ENCODE measurements around the gene BAIAP2L2. TPM values are rescaled to one million over a fixed set of nuclear protein-coding genes. Genes with fewer than 3 reads are reported as not detected.

Gene BAIAP2L2
- total and polyA plus RNA-seq, 10 of the 15 experiments (the other 5 are each of a cell fraction or from before 2014, with no cell fraction given) = 0.08 to 0.38 (median 0.14) TPM; not detected in 6

DNA sequence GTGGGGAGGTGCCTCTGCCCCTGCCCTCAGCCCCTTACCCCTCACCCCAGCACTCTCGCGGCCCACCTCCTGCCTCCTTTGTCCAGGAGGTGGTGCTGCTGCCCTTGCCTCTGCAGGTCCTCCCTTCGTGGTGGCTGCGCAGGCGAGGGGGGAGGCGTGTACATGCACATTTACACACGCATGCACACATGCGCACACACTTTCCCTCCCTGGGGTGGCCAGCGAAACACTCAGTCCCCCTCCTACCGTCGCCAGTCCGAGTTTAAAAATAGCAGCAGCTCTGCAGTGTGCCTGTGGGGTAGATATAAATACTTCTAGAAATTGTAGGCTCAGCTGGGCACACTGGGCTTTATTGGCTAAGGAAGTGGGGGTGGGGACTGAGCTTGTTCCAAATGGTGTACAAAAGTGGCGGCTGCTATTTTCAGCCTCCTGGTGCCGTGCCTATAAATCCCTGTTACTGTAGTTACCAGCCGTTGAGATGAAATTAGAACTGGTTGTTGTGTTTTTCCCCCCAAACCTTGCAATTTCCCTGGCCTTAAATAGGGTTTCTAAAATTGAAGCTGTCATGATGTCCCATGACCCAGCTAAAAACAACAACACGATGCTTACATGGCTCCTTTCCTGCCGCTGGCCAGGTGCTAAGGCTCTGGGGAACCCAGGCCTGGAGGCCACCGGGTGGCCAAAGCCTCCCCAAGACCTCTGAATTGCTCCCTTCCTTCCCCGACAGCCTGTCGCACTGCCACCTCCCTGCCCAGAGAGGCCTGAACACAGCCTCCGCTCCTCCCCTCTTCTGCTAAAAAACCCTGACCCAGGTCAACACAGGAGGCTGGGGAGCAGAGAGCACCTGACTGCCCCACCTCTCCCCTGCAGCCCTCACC lies 40.9 kb downstream of the BAIAP2L2 start:
- in situ Hi-C loops (cut with MboI) = no loop called here
- FAIRE-seq = no peak
- no peaks in the 10 kb centered on the region for H3K9me3 ChIP-seq (replicated peaks; ENCODE audit: control insufficient read depth, insufficient read depth, low read length)
- H3K36me3 ChIP-seq (ENCODE audit: control insufficient read depth in 2 of 2, insufficient read depth in 2 of 2, low read length in 1 of 2) = no peaks in the 10 kb centered on the region; a peak in 3 of 4 replicates
- TF ChIP-seq NR2C2 (IDR thresholded peaks at IDR 0.05; ENCODE audit: borderline replicate concordance, control insufficient read depth, insufficient read length, low read depth) (no peak), NBN (IDR thresholded peaks at IDR 0.05) (no peak), RAD21 (IDR thresholded peaks at IDR 0.05; ENCODE audit: insufficient read depth, low read depth, low read length) (peak; percentile 64), ZNF622 (IDR thresholded peaks at IDR 0.05) (no peak), SMAD1 (IDR thresholded peaks at IDR 0.05; ENCODE audit: low read depth, partially characterized antibody) (no peak), BCL3 (IDR thresholded peaks at IDR 0.05; ENCODE audit: borderline replicate concordance, insufficient read depth, low read depth, low read length, poor library complexity, severe bottlenecking) (peak; percentile 53), RB1 (IDR thresholded peaks at IDR 0.05; ENCODE audit: borderline replicate concordance) (no peak), IRF4 (IDR thresholded peaks at IDR 0.05; ENCODE audit: low read depth, low read length) (no peak), CBX5 (IDR thresholded peaks at IDR 0.05; ENCODE audit: low read depth) (no peak), SIN3A (IDR thresholded peaks at IDR 0.05; ENCODE audit: low read depth, low read length) (no peak)
- TF ChIP-seq, protein P1, sequence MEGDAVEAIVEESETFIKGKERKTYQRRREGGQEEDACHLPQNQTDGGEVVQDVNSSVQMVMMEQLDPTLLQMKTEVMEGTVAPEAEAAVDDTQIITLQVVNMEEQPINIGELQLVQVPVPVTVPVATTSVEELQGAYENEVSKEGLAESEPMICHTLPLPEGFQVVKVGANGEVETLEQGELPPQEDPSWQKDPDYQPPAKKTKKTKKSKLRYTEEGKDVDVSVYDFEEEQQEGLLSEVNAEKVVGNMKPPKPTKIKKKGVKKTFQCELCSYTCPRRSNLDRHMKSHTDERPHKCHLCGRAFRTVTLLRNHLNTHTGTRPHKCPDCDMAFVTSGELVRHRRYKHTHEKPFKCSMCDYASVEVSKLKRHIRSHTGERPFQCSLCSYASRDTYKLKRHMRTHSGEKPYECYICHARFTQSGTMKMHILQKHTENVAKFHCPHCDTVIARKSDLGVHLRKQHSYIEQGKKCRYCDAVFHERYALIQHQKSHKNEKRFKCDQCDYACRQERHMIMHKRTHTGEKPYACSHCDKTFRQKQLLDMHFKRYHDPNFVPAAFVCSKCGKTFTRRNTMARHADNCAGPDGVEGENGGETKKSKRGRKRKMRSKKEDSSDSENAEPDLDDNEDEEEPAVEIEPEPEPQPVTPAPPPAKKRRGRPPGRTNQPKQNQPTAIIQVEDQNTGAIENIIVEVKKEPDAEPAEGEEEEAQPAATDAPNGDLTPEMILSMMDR (IDR thresholded peaks at IDR 0.05 in 2 of 3, conservative IDR thresholded peaks at IDR 0.05 in 1 of 3; ENCODE audit: control insufficient read depth in 2 of 3, extremely low read depth in 1 of 3, insufficient read depth in 1 of 3, low read depth in 3 of 3, low read length in 3 of 3) = peak in 2 of 3 experiments; percentile 14 to 27; a peak in 2 of 6 replicates
- BruUV-seq (replicated peaks) = no TSS peak
- H3K27me3 ChIP-seq (replicated peaks in 1 of 2; ENCODE audit: control insufficient read depth in 2 of 2, insufficient read depth in 2 of 2, low read length in 1 of 2) = no peaks in the 10 kb centered on the region
- SMC1A ChIA-PET (ENCODE audit: uncharacterized antibody, unreplicated experiment) = no interaction called here
- no peak for ATAC-seq
- H3K27ac ChIP-seq (ENCODE audit: control insufficient read depth, insufficient read depth) = no peak overlapping the region
- 87% methylated on average over 21 of the region's 21 CpGs for WGBS (ENCODE audit: insufficient coverage, insufficient replicate concordance, low lambda C conversion rate, missing lambda C conversion rate)
- DNase-seq (ENCODE audit: low read depth, low spot score) = no peak
- no peaks in the 10 kb centered on the region for H3K4me1 ChIP-seq (ENCODE audit: control insufficient read depth, insufficient read depth, low read length)
- no peak overlapping the region for H3K9ac ChIP-seq (ENCODE audit: control insufficient read depth, insufficient read depth, low read length)
- POLR2A ChIA-PET = interaction anchor here (0.5 kb wide), 1 partner anchor 187 kb away, joined by 3 read pairs; no protein-coding TSS in a partner anchor
- H3K4me2 ChIP-seq (ENCODE audit: control insufficient read depth, insufficient read depth) = no peak overlapping the region
- intact Hi-C loops (cut with micrococcal nuclease; ENCODE audit: unreplicated experiment) = no loop called here
- no peak overlapping the region for H2AFZ ChIP-seq (ENCODE audit: control insufficient read depth, low read depth, low read length)
- CTCF ChIA-PET = interaction anchor here (3.1 kb wide), 1 partner anchor 17 kb away, joined by 17 read pairs; no protein-coding TSS in a partner anchor
- H3K79me2 ChIP-seq (ENCODE audit: control insufficient read depth, insufficient read depth, low read length) = no peaks in the 10 kb centered on the region
- no peaks in the 10 kb centered on the region for H4K20me1 ChIP-seq (ENCODE audit: control insufficient read depth, insufficient read depth)
- no peak overlapping the region for H3K4me3 ChIP-seq
- RAD21 ChIA-PET (ENCODE audit: unreplicated experiment) = interaction anchor here (0.6 kb wide), 1 partner anchor 252 kb away, joined by 3 read pairs; no protein-coding TSS in a partner anchor

Measured in GM12878 (cell line).